Bone marrow (tissue), 2 donors: Measurements from ENCODE around the gene MYO1B.

Experiments
- DNase-seq, 2 donors: peaks; one replicate each; lab custom pipeline; 2025; lab: John Stamatoyannopoulos, UW

The MYO1B gene

DNA sequence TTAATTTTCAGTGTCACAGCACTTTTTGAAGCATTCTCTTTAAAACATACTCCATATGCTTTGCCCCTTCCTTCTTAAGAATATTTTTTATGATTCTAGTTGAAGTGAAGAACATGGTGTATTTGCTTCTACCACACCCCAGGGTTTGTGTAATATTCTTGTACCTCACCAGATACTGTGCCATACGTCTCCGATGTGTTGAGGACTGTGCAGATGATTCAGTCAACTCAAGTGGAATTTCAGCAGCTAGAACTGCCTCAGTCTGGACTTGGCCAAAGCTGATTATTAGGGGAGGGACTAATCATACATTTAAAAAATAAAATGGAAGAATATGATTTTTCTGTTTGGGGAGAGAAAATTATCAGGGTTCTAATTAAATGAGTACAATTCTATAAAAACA is 115.7 kb downstream of the MYO1B start:
- no peak for DNase-seq

DNA sequence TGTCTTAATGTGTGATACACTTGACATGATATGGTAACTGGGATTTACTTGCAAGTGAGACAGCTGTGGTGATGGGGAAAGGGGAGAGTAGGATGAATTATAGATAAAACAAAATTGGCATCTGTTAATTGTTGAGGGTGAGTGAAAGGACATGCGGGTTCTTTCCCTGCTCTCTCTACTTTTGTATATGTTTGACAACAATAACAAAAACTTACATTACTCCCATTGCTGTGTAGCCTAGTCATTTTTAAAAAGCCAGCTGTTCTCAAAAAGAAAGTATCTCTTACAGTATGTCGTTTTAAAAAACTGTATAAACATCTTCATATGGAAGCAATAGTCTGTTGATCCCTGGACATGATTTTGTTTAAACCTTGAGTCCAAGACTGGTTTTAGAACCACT is 117.6 kb downstream of the MYO1B start:
- no peak for DNase-seq

- DNase-seq = no peak
Observed at GRCh38 chr2:191363267-191363666, 118.1 kb downstream of the MYO1B start.

DNA sequence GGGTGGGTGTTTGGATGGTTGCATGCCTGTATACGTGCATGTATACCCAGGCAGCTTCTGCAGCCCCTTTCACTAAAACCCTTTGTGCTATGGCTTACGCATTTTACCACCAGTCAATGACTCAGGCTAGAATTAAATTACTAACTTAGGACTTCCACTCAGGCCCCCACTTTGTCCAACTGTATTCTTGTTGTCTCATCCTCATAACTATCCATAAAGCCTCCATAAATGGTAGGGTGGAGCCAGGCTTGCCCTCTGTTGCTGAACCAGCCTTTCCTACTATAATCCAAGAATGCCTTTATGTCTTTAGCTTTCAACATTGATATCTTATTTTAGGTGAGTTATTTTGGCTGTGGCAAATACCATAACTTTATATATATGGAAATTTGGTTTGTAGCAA is 119.9 kb downstream of the MYO1B start:
- DNase-seq = no peak

DNA sequence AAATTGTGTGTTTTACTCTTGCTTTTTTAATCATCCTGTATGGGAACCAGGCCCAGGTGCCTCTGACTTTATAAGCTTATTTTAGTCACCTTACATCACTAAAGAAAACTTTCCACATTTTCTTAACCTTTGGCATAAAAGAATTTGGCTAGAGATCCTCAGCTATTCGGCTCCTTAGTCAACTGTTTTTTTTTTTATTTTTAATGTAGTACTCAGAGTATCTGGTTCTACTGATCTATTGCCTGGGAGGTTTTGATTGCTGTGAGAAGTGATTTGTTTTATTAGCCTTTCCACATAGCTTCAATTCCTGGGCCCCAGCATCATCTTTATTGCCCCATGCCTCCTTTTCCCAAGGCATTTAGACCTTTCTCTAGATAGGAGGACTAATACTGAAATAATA is 121.0 kb downstream of the MYO1B start:
- DNase-seq = no peak

- DNase-seq = no peak
Observed at GRCh38 chr2:191369034-191369433, 123.8 kb downstream of the MYO1B start.

DNA sequence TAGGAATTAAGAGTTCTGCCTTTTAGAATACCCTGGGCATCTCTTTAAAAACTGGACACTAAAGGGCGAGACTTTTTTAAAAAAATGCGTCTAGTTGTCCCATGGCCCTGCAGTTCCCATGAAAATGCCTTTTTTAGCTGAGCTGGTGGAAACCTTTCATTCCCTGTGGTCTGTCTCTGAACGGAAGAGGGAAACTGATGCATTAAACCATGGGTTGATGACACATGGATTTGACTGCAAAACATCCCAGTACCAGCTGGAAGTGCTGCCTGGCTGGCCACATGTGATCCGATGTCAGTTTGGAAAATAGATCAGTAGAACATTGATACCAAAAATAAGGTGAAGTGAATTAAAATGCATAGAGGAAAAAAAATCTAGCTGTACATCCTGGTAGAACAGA is 129.2 kb downstream of the MYO1B start:
- DNase-seq = no peak

- no peak for DNase-seq
Observed at GRCh38 chr2:191374939-191375338, 129.7 kb downstream of the MYO1B start.

DNA sequence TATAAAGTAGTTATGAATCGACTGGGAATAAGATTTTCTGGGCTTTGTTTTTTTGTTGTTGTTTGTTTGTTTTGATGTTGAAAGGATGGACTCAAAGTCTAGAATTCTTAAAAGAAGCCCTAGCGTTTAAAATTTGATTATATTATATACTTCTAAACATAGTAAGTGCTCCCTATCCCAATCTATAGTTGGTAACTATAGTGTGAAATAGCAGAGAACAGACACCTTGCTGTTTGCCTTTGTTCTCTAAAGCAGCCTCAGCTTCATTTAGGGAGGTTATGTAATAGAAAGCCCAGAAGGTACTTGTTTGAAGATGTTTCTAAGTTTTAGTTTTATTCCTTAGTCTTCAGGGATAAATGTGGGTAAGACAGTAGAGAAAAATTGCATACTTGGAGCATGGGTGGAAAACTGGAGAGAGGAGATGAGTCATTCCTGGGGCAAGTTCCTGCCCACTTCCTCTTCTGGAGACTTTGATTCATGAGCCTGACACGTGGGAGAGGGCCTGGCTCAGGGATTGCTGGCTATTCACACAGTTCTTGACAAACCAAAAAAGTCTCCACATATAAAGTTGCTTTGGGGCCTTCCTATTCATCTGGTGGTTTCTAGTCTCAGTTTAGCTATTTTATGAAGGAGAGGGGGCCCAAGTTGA is 131.9 kb downstream of the MYO1B start:
- peak; percentile 3 to 69 for DNase-seq

DNA sequence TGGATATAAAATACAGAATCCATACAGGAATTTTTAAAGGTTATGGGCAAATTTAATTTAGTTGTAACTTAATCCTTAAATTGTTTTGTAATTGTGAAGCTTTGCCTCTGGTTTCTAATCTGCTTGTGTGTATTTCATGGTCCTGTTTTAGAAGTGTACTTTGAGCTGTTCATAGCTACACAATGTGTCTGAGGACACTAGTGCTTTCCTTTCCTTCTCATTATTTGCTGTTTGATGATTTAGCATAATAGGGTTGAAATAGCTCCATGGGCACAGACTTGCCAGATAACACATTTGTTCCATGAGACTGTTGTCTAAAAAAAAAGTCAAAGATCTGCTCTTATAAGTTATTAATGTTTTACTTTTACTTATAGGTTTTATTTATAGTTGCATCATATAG is 134.2 kb downstream of the MYO1B start:
- DNase-seq = no peak

DNA sequence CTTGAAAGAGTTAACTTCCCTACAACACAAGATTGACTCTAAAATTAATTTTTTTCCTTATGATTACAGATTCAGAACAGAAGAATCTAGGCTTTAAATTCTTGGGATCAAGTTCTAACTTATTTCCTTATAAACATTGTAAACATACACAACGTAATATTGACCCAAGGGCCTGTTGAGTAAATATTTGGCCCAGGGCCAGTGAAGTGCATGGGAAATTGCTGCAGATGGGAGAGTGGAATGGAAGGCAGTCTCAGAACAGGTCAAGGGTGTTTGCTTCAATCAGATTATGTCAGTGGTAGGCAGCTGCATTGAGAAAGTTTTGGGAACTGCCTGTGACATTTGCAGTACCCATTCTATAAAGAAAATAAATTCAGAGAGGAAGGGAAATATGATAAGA is 137.6 kb downstream of the MYO1B start:
- no peak for DNase-seq

DNA sequence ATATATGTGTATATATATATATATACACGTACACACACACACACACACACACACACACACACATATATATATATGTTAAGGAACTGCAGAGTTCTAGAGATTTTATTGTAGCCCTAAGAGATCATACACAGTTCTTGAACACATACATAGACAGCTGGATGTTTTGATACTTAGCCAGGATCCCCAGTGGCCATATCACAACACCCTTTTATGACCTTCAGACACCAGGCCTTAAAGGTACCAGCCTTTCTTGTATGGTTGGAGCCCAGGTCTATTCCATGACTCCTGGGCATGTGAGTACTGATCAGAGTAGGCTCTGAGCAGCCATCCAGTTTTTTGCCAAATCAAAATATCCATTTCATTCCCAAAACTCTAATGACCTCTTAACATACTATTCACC is 138.3 kb downstream of the MYO1B start:
- no peak for DNase-seq

DNA sequence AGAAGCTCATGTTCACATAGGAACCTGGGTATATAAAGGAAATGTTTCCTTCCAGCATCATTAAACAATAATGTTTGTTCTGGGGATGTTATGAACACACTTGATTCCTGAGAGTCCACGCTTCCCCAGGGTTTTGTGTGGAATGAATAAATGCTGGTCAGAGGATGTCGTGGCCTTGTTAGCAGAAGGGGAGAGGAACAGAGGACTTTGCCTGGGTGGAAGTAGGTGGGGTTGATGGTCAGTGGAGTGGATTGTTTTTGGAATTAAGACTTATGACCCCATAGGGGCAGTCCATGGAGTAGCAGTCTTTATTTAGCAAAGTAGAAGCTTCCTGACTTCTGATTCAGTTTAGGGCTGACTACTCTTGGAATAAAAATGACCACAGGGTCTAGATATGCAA is 139.6 kb downstream of the MYO1B start:
- no peak for DNase-seq

- no peak for DNase-seq
Observed at GRCh38 chr2:191385416-191386160, 140.4 kb downstream of the MYO1B start.

GRCh38 chr2:191386938-191387536 is 141.8 kb downstream of the MYO1B start:
- DNase-seq = no peak

- DNase-seq = no peak
Observed at GRCh38 chr2:191389288-191389687, 144.1 kb downstream of the MYO1B start.

DNA sequence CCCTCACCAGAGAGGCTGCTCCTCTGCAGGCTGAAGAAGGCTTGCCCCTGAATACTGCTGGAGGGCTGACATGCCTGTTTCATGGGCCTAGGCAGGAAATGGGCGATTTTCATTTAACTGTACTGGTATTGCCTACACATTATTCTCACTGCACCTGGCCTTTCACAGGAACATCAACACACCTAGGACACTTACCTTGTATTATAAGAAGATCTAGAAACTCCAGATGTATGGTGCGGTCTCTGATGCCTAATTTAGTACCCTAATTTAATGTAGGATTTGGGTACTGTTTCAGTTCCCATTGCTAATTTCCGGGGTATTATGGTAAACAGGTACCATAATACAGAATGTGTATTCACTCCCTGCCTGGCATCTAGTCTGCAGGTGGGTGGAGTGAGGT is 146.0 kb downstream of the MYO1B start:
- DNase-seq = no peak

DNA sequence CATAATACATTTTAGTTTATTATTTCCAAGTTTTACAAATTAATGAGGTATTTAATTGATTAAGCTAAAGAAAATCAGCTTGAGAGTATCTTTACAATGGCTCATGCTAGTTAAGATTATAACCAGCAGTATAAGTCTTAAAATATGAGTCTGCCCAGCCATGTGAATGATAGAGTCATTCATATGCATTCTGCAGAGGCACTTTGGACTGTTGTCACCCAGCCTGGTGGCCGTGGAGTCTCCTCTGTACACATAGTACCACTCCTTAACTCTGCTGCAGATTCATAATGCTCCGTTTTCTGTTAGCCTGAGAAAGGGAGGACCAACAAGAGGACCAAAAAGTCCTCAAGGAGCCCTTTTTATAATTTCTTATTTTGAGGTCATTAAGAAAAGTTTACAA is 148.8 kb downstream of the MYO1B start:
- no peak for DNase-seq

DNA sequence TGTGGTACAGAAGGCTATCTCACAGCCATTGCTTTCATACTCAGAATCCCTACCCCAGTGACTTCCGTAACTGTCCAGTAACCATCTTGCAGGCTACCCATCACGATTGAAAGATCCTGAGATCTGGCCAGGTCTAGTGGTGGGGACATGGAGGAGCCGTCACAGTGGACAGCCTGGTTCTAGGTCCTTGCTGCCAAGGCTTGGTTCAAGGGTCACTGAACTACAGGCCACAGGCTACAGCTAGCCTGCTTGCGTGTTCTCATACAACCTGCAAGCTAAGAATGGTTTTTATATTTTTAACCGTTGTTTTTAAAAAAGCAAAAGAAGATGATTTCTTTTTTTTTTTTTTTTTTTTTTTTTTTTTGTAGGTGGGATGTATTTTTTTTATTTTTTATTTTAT is 151.6 kb downstream of the MYO1B start:
- DNase-seq = no peak

GRCh38 chr2:191399601-191400000 is 154.4 kb downstream of the MYO1B start:
- DNase-seq = no peak

- DNase-seq = no peak
Observed at GRCh38 chr2:191401287-191401686, 156.1 kb downstream of the MYO1B start.

DNA sequence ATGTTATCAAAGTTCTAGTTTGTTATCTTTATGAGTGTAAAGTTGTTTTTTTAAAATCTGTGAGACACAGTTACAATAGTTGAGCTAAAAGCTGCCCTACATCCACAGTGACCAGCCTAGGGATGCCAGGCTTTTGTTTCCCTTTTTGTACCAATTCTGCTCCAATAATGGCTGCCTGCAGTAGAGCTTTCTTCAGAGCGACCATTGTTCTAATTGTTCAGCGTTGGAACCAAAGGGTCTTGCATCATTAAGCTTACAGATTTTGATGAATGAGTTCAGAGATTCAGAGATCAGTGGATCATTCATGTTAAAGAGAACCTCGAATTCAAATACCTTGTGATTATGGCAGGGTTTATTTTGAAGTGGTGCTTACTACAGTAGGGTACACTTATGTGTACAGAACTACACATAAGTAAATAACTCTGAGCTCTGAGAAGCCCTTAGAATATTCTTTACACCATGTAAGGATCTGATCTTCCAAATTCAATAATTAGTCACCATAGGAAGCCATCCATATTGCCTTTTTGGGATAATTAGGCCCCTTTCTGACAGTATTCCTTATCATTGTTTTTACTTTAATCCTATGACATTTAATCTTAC is 157.9 kb downstream of the MYO1B start:
- DNase-seq = no peak

- no peak for DNase-seq
Observed at GRCh38 chr2:191404568-191404991, 159.4 kb downstream of the MYO1B start.
